ENCODE data around the gene BMPR1A.

Gene BMPR1A

DNA sequence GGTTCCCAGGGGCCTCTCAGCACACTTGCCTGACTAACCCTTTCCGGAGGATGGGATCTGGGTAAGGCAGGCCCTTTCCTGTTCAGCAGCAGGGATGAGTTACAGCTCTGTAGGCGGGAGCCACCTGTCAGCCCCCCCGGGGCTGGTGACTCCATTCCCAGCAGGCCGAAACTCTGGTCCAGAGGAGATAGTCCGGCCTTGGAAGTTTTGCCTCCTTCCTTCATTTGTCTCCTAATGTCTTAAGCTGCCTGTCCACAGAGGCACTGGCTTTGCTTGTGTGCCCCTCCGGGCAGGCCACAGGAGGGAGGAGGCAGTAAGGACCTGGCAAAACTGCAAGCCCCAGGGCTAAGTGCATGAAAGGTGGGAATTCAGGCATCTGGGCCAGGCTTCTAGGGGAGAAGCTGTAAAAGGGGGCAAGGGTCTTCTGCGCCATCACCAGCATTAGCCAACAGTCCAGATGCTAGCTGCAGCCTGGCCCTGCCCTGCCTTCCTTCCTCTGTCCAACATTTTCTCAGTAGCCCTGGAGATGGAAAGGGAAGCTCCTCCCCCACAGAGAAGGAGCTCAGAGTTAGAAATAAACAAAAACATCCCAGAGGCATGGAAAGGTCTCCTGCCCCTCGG is 213.1 kb downstream of the BMPR1A start:
- no peaks in the 10 kb centered on the region for H3F3A ChIP-seq (ENCODE audit: low read depth)
- no peaks in the 10 kb centered on the region for H4K20me1 ChIP-seq (ENCODE audit: insufficient read depth, low read length, poor library complexity, severe bottlenecking)
- peaks cover 5% of the 10 kb centered on the region for H3K4me1 ChIP-seq (ENCODE audit: insufficient read depth, low read length, poor library complexity, severe bottlenecking)
- no peaks in the 10 kb centered on the region for H3K9me2 ChIP-seq (replicated peaks; ENCODE audit: low read depth, low read length)
- H3K4me2 ChIP-seq (ENCODE audit: low read depth, low read length, poor library complexity, severe bottlenecking): no peak overlapping the region
- no peaks in the 10 kb centered on the region for H3K27me3 ChIP-seq (ENCODE audit: insufficient read depth, low read length, poor library complexity, severe bottlenecking)
- no peaks in the 10 kb centered on the region for H3K9me3 ChIP-seq (ENCODE audit: insufficient read depth, low read depth, low read length)
- no peak overlapping the region for H2AFZ ChIP-seq (ENCODE audit: low read length)
- no peaks in the 10 kb centered on the region for H3K36me3 ChIP-seq (ENCODE audit: insufficient read depth, low read length)
- H3K9ac ChIP-seq (ENCODE audit: low read depth, low read length, poor library complexity, severe bottlenecking): no peak overlapping the region
- TF ChIP-seq CTCF (conservative IDR thresholded peaks at IDR 0.05; ENCODE audit: low read length): no peak
- TF ChIP-seq EZH2phosphoT487 (IDR thresholded peaks at IDR 0.05; ENCODE audit: borderline replicate concordance): no peak
- H3K4me3 ChIP-seq (ENCODE audit: low read length, poor library complexity, severe bottlenecking): no peak overlapping the region
- H3K79me2 ChIP-seq (ENCODE audit: insufficient read depth, low read length): no peaks in the 10 kb centered on the region

DNA sequence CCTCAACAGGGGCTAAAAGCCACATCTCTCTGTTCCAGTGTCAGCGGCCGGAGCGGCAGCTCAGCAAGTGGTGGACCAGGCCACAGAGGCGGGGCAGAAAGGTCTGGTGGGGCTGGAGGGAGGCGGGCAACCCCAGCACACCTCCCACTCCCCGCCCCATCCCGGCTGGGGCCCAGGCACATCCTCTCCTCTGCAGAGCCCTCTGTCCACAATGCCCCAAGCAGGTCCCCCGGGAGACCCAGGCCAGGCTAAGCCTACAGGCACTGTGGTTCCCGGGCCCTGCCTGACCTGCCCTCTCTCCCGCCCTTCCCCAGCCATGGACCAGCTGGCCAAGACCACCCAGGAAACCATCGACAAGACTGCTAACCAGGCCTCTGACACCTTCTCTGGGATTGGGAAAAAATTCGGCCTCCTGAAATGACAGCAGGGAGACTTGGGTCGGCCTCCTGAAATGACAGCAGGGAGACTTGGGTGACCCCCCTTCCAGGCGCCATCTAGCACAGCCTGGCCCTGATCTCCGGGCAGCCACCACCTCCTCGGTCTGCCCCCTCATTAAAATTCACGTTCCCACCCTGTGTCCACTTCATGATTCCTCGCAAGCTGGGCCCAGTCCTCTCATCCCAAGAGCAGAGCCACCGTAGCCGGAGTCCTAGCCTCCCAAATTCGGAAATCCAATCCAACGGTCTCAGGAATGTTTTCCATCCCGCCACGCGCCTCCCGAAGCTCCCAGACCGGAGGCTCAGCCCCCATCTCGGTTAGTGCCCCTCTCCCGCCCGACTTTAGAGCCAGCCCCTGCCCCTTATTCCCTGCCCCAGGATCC is 214.0 kb downstream of the BMPR1A start:
- Histone ChIP-seq H4K20me1 (ENCODE audit: insufficient read depth, low read length, poor library complexity, severe bottlenecking) (no peaks in the 10 kb centered on the region), H3K4me2 (ENCODE audit: low read depth, low read length, poor library complexity, severe bottlenecking) (no peak overlapping the region), H3K79me2 (ENCODE audit: insufficient read depth, low read length) (no peaks in the 10 kb centered on the region), H3K36me3 (ENCODE audit: insufficient read depth, low read length) (no peaks in the 10 kb centered on the region), H3K27me3 (ENCODE audit: insufficient read depth, low read length, poor library complexity, severe bottlenecking) (no peaks in the 10 kb centered on the region), H3K4me3 (ENCODE audit: low read length, poor library complexity, severe bottlenecking) (no peak overlapping the region), H3F3A (ENCODE audit: low read depth) (no peaks in the 10 kb centered on the region), H3K9me2 (replicated peaks; ENCODE audit: low read depth, low read length) (no peaks in the 10 kb centered on the region), H3K4me1 (ENCODE audit: insufficient read depth, low read length, poor library complexity, severe bottlenecking) (peaks cover 5% of the 10 kb centered on the region), H3K9me3 (ENCODE audit: insufficient read depth, low read depth, low read length) (no peaks in the 10 kb centered on the region), H2AFZ (ENCODE audit: low read length) (no peak overlapping the region), H3K9ac (ENCODE audit: low read depth, low read length, poor library complexity, severe bottlenecking) (no peak overlapping the region)
- TF ChIP-seq CTCF (conservative IDR thresholded peaks at IDR 0.05; ENCODE audit: low read length) (no peak), EZH2phosphoT487 (IDR thresholded peaks at IDR 0.05; ENCODE audit: borderline replicate concordance) (no peak)

GRCh38 chr10:86970982-86971231 is 214.5 kb downstream of the BMPR1A start:
- Histone ChIP-seq H2AFZ (ENCODE audit: low read length) (no peak overlapping the region), H3K4me3 (ENCODE audit: low read length, poor library complexity, severe bottlenecking) (no peak overlapping the region)

More at GRCh38 chr10:86970982-86971231, 214.5 kb downstream of the BMPR1A start:
- Histone ChIP-seq H3K9me3 (ENCODE audit: insufficient read depth, low read depth, low read length) (no peaks in the 10 kb centered on the region), H3K9ac (ENCODE audit: low read depth, low read length, poor library complexity, severe bottlenecking) (no peak overlapping the region), H3K9me2 (replicated peaks; ENCODE audit: low read depth, low read length) (no peaks in the 10 kb centered on the region), H3F3A (ENCODE audit: low read depth) (no peaks in the 10 kb centered on the region), H3K4me2 (ENCODE audit: low read depth, low read length, poor library complexity, severe bottlenecking) (no peak overlapping the region), H3K79me2 (ENCODE audit: insufficient read depth, low read length) (no peaks in the 10 kb centered on the region), H3K36me3 (ENCODE audit: insufficient read depth, low read length) (no peaks in the 10 kb centered on the region), H3K27me3 (ENCODE audit: insufficient read depth, low read length, poor library complexity, severe bottlenecking) (no peaks in the 10 kb centered on the region), H4K20me1 (ENCODE audit: insufficient read depth, low read length, poor library complexity, severe bottlenecking) (no peaks in the 10 kb centered on the region), H3K4me1 (ENCODE audit: insufficient read depth, low read length, poor library complexity, severe bottlenecking) (peaks cover 5% of the 10 kb centered on the region)
- TF ChIP-seq CTCF (conservative IDR thresholded peaks at IDR 0.05; ENCODE audit: low read length): no peak
- TF ChIP-seq EZH2phosphoT487 (IDR thresholded peaks at IDR 0.05; ENCODE audit: borderline replicate concordance): no peak

Measured in Loucy (cell line).